Suppressor macrophage treated with lipopolysaccharide for 1 hour (primary cell): ENCODE results near the gene ZAR1.
"Not testable (repeated sequence)": the region's sequence is repeated elsewhere in the genome, so short reads cannot be mapped to it uniquely, and the experiment has no call there.

Experiments
- DNase-seq, 3 donors: peaks; one replicate each; pipeline ENCODE4 v3.0.0-alpha.2; 2020 to 2022

Gene ZAR1

DNA sequence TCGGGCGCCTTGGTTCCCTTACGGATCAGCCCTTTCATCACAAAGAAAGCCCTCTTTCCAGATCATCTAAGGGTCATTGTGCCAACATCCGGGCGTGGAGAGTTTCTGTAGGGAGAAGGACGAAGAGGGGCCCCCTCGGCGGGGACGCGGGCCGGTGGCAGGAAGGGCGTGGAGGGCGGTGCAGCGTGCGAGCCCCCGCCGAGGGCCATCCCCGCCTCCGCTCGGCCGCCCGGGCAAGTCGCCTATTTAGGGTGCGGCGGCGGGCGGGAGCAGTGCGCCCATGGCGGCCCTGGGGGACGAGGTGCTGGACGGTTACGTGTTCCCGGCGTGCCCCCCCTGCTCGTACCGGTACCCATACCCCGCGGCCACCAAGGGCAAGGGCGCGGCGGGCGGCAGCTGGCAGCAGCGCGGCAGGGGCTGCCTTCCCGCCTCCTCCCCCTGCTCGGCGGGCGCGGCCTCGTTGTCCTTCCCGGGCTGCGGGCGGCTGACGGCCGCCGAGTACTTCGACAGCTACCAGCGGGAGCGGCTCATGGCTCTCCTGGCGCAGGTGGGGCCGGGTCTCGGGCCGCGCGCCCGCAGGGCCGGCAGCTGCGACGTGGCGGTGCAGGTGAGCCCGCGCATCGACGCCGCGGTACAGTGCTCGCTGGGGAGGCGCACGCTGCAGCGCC is at the start of gene ZAR1:
Gene ZAR1, plus strand, starts transcription at position 241 of the 668 bp plus-strand sequence. Its CDS starts 40 bp downstream, at position 281.
- peak in 1 of 3 donors; percentile 29 for DNase-seq

- peak; percentile 20 to 36 (median 33) for DNase-seq
These were observed 49.1 kb upstream of the ZAR1 start for GRCh38 chr4:48440914-48441313.

DNA sequence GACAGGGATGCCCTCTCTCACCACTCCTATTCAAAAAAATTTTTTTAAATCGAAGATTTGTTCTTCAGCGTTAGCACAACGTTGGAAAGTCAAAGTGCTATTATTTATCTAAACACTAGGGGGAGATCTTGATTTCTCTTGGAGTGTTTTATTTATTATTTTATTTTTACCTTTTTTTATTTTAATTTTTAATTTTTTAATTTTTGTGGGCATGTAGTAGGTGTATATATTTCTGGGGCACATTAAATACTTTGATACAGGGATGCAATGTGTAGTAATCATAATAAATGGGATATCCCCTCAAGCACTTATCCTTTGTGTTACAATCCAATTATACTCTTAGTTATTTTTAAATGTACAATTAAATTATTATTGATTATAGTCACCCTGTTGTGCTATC is 44.3 kb upstream of the ZAR1 start:
- DNase-seq: peak; percentile 26 to 56 (median 46)

- no peak for DNase-seq
These were observed 43.4 kb upstream of the ZAR1 start for GRCh38 chr4:48446642-48447041.

GRCh38 chr4:48449151-48449550 is 40.9 kb upstream of the ZAR1 start:
- DNase-seq: no peak

DNA sequence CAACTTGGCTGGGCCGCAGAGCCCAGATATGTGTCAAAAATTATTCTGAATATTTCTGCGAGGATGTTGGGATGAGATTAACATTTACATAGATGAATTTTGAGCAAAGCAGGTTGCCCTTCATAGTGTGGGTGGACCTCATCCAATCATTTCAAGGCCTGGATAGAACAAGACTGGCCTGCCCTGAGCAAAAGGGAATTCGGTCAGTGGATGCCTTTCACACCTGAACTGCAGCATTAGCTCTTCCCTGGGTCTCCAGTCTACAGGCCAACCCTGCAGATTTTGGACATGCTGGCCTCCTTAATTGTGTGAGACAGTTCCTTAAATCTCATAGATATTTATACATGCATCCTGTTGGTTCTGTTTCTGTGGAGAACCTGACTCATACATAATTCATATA is 39.3 kb upstream of the ZAR1 start:
- DNase-seq: no peak

DNA sequence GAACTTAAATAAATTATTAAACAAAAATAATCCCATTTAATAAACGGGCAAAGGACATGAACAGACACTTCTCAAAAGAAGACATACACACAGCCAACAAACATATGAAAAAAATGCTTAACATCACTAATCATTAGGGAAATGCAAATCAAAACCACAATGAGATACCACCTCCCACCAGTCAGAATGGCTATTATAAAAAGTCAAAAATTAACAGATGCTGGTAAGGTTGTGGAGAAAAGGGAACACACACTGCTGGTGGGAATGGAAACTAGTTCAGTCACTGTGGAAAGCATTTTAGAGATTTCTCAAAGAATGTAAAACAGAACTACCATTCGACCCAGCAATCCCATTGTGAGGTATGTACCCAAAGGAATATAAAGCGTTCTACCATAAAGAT is 38.4 kb upstream of the ZAR1 start:
- DNase-seq: not testable (repeated sequence)

DNA sequence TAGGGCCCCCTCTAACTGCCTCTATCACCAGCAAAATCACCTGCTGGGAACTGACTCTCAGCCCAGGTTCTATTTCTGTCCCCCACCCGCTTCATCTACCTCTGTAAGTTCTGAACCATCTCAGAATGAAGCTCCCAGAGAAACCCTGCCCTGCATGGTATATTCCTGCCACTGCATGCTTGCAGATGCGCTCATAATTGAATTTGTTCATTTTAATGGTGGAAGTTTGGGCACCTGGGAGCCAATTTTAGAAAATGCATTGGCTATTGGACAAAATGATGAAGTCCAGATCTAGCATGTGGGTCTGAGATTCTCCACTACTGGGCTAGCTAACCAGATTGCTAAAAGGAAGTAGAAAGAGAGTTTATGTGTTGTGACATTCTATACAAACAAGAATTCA is 35.5 kb upstream of the ZAR1 start:
- no peak for DNase-seq

- no peak for DNase-seq
These were observed 29.1 kb upstream of the ZAR1 start for GRCh38 chr4:48461000-48461399.

DNA sequence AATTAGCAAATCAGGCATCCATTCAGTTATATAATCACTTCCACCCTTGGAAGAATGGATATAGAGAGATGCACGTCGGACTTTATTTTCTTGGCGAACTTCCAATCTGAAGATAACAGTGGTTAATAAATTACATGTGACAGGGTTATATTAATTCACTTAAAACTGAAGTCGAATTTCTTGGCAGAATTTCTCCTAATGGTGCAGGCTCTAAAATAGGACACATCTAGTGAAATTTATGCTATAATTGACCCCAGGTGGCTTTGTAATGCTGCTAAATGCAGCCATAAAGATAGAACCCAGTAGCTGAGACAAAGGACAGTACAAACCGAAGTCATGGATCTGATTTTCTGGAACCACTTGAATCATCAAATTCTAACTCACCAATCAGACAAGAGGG is 27.7 kb upstream of the ZAR1 start:
- no peak for DNase-seq

GRCh38 chr4:48467442-48467841 is 22.6 kb upstream of the ZAR1 start:
- no peak for DNase-seq

- DNase-seq: no peak
These were observed 22.2 kb upstream of the ZAR1 start for GRCh38 chr4:48467891-48468290.

DNA sequence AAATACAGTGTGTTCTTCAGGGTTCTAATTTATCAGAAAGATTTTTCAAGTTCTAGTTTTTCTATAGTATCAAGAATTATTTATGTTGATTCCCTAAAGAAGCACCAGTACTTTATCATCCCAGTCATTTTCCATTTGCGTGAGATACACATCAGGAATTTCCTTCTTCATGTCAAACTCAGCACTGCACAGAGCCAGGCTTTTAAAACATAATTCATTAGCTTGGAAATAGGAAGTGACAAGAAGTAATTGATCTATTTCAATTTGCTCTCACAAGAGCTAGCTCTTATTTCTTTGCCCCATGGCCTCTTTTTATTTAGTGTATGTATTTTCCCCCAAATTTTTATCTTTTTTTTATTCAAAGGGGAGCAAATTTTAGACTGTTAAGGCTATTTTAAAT is 19.9 kb upstream of the ZAR1 start:
- no peak for DNase-seq

DNA sequence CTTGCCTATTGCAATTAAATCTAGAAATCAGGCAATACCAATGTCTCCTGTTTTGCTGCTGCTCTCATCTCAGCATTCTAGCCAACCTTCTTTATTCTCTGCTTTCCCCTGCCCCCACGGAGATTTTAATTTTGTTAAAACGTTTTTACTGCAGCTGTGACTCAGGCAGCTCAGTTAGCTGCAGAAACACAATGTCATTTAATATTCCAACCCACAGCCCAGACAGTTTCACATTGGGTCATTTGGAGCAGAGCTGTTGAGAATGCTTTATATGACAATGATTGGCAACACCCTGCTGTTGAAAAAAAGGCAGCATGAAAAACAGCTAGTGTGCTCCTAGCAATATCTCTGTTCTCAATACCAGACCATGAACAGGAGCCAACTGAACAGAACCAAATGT is 19.5 kb upstream of the ZAR1 start:
- no peak for DNase-seq

- DNase-seq: no peak
These were observed 17.3 kb upstream of the ZAR1 start for GRCh38 chr4:48472794-48473193.

DNA sequence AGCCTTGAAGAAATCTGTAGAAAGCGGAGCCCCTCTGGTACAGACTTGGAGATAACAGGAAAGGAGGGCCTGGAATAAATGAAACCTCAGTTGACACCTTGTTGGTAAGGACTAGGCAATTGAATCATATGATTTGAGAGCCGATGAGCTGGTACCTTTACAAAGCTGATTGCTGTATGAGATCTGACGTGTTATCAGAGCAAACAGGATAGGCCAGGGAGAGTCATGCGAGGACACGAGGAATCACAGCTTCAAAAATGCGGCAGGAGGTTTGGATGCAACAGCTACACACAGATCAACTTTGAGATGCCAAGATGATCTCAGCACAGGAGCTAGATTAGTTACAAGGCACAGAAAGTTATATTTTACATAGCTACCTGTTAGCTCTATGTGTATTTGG is 14.3 kb upstream of the ZAR1 start:
- no peak for DNase-seq

DNA sequence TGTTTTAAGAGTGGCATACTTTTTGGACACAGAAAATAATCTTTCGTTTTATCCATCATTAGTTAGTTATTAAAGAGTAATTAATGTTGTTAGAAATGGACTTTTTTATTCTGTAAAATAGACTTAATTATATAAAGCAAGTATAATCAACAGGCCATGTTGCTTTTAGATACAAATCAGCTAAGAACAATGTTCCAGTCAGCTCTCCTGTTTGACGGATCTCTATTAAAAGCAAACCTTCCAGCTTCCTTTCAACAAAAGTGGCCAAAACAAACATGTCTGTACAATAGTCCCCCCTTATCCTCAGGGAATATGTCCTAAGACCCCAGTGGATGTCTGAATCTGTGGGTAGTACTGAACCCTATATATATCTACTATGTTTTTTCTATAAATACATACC is 11.8 kb upstream of the ZAR1 start:
- no peak for DNase-seq

- DNase-seq: no peak
These were observed 8.5 kb upstream of the ZAR1 start for GRCh38 chr4:48481581-48481980.

DNA sequence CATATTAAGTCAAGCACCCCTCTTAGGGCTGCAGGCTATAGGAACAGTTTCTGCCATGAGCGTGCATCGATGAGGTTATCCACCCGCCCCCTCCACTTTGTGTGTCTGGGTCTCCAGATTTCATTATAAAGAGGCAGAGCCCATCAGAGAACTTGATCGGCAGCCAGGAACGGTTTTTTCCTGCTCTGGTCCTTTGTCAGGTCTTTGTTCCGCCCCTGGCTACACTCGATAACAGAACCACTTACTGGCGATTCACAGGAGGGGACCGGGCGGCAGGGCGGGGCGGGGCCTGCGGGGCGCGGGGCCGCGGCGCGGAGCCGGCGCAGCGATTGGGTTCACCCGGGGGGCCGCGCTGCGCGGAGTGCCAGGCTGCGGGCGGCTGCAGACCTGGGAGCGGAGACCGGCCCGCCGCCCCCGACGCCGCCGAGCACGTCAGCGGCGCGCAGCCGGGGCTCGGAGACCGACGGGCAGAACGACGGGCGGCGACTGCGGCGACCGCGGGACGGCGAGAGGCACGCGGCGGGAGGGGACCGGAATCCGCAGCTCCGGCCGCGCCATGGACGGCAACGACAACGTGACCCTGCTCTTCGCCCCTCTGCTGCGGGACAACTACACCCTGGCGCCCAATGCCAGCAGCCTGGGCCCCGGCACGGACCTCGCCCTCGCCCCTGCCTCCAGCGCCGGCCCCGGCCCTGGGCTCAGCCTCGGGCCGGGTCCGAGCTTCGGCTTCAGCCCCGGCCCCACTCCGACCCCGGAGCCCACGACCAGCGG is 6.9 kb upstream of the ZAR1 start, which contains the start of gene SLC10A4:
Gene SLC10A4, plus strand, starts transcription at position 338 of the 771 bp plus-strand sequence. Its CDS starts 219 bp downstream, at position 557.
- peak in 2 of 3 donors; percentile 29 to 42 for DNase-seq

DNA sequence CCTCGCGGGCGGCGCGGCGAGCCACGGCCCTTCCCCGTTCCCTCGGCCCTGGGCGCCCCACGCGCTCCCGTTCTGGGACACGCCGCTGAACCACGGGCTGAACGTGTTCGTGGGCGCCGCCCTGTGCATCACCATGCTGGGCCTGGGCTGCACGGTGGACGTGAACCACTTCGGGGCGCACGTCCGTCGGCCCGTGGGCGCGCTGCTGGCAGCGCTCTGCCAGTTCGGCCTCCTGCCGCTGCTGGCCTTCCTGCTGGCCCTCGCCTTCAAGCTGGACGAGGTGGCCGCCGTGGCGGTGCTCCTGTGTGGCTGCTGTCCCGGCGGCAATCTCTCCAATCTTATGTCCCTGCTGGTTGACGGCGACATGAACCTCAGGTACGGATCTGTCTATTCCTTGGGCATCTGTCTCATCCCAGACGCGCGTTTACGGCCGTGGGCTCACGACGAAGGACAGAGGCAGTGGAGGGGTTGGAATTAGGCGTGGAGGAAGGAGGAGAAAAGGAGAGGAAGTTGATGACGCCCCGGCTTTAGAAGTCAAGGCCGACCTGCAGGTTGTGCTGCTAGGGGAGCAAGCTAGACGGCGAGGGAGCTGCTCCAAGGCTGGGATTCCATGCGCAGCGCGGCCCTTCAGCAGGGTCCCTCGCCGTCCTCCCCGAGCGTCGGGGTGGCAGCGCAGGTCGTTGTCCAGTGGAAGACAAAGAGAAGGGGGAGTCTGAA is 6.1 kb upstream of the ZAR1 start:
- peak in 2 of 3 donors; percentile 20 to 34 for DNase-seq

GRCh38 chr4:48484494-48485168 is 5.4 kb upstream of the ZAR1 start:
- DNase-seq: no peak

DNA sequence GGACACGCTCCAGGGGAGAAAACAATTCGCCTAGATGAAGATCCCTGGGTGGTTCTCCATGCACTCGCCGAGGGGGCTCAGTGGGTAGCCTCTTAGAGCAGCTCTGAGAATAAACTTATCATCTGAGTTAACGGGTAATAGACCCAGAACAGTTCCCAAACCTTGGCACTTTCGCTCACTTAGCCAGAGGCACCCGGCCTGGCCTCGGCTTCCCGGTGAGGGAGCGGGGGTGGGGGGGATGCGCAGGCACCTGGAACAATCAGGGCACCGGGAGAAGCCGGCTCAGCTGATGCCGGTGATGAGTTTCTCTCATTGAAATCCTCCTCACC is 405 bp upstream of the ZAR1 start:
- DNase-seq: no peak
